GM21717 (cell line): ENCODE results near the gene ATP1A2.
A peak's percentile ranks its signal among the peaks of the same experiment; 100 is the strongest.

Source experiments
- ATAC-seq: cut with Tn5 transposase; IDR thresholded peaks from one replicate; pipeline ENCODE4 v1.9.1; 2021; ENCODE audit warnings: mild to moderate bottlenecking, moderate library complexity; ENCODE audit not compliant: unreplicated experiment

Gene ATP1A2

DNA sequence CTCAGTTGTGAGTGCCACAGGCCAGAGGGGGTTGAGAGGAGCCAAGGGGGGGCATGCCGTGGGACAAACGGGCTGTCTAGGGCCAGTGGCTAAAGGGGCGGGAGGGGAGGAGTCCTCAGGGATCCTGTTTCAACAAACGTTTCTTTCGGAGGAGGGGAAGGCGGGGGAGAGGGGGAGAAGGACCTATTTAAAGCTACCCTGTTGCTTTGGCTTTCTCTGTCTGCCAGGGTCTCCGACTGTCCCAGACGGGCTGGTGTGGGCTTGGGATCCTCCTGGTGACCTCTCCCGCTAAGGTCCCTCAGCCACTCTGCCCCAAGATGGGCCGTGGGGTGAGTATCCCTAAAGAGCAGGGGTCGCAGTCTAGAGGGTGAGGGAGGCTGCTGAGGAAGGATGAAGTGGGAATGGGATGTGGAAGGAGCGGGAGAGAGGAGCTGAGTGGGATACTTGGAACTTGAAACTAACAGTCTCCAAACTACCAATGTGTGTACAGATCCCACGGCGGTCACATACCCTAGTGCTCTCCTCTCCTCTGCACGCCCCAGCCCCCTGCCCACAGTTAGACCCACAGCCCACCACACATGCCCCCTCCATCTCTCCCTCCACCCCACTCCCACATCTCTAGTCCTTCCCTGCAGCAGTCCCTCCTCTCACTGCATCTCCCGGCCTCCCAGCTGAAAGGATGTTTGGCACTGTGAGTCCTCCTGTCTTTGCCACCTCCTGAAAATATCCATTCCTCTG, at the start of gene ATP1A2:
Gene ATP1A2, plus strand, starts transcription at position 215 of the 738 bp plus-strand sequence. Its CDS starts 103 bp downstream, at position 318.
- no peak for ATAC-seq

DNA sequence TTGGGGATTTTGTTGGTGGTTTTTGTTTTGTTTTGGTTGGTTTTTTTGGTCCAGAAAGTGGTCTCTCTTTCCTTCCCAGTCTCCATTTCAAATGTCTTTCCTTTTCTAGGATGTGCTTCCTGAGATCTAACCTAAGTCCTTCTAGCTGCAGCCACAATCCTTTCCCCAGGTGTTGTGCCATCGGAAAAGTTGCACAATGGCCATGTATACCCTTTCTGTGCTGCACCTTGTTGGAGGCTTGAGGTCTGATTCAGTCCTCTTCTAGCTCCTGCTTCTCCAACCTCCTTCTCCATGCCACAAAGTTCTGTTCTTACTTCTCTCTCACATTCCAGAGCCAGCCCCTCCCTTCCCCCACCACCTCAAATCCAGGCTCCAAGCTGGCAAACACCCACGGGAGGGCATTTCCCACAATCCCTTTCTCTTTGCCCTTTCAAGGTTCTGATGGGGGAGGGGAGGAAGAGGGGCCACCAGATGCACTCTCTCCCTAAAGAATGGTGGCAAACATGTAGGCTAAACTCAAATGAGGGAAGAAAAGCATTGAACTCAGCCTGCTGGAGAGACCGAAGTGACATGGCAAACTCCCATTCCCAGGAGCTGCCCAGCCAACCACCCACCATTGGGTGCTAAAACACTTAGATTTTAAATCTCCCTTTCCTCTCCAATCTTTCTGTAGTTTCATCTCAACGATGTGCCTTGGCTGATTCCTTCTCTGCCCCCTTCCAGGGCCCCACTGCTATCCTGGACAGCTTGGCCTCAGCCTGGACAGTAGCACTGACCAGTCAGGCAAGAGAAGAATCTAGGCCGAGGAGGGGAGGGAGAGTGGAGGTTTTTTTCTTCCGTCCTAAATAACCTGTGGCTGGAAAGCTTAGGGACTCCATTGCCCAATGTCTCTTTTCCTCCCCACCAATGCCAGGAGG, 48.5 kb upstream of the ATP1A2 start:
- no peak for ATAC-seq

DNA sequence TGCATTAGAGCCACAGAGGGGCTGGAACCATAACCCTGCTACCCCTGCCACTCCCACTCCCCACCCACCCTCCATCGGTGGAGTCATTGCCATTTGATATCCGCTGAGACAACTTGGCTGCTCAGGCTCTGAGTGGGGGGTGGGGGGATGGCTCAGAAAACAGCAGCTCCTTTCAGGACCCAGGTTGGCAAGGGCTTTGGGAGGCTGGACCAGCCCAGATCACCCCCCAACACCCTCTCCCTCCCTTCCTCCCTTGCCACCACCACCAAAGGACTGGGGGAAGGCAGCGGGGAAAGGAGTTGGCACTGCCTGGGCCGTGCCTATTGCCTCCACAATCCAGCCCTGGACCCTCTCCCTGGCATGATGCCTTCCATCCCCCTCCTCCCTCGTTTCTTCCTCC, 47.3 kb upstream of the ATP1A2 start:
- no peak for ATAC-seq

DNA sequence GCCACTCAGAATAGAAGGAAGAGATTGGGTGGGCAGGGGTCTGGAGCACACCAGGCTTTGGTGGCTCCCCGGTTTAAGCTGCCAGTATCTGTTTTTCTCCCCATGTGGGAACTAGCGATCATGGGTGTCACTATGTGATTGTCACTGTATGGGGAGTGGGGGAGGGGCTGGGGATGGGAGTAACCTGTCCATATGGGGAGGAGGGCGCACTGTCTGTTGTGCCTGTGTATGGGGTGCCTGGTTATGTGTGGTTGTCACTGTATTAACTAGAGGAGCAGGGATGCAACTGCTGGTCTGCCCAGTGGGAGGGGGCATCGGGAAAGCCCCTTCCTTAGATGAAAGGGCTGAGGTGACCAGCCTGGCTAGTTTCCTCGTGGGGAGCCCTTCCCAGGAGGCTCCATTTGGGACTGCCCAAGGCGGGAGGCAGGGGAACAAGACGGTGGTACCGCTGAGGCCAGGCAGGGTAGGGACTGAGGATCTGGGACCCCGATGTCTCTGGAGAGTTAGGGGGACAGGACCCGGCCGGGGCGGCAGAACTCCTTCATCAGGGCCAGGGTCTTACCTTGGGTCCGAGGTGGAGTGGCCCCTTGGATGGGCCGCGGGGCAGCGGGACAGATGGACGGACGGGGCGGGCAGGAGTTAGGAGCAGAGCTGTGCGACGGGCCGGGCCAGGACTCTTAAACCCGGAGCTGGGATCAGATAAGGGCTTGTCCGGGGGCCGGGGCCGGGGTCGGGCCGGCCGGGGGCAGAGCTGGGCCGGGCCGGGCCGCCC, 45.9 kb upstream of the ATP1A2 start, which contains the start of gene KCNJ10:
Gene KCNJ10, minus strand, starts transcription at position 701 of the 772 bp plus-strand sequence. CDS start 27,628 bp downstream, outside the sequence.
- ATAC-seq, result no peak

DNA sequence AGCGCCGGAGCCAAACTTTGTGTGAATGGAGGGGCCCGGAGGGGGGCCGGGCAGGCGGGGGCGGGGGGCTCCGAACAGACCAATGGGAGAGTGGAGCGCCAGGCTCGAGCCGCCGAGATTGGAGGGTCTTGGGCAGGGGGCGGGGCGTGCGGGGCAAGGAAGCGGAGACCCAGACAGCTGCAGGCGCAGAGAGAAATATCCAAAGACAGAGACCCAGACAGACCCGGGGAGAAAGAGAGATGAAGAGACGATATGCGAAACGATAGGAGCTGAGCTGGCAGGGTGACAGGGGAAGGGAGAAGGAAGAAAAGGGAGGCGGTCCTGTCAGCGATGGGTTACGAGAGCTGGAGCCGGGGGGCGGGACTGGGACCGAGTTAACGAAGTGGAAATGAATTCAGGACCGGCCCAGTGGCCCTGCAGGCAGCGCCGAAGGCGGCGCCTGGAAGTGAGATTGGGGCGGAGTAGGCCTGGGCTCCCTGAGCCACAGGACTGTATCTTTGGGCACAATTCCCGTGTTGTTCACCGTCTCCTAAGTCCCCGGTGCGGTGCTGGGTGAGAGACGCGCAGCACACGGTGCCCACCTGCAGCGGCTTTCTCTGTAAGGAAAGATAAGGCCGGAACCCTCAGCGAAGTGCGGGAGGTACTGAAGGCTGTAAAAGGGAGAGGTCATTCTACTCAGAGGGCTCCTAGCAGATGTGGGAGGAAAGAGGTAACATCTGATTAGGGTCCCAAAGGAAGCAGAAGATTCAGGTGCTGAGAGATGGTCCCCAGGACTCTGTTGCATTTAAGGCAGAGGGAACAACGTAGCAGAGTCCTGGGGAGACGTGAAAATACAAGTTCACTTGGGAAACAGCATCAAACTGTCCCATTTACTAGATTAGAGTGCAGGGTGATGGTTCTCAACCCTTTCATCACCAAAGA, 45.1 kb upstream of the ATP1A2 start:
- no peak for ATAC-seq

DNA sequence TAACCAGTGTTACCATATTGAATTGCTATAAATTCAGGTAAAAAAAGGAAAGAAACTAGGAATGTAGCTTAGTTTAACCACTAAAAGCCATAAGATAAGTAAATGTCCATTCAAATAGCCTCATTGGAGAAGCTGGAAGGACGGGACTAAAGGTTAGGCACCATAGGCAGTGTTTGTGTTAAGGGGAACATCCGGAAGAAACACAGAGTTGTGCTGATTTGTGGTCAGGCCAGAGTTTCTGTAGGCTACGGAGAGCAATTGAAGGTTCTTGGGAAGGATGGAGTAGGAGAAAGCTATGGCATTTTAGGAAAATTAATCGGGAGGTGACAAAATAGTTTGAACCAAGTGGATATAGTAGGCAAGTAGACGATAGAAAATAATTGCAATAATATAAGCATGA, 44.3 kb upstream of the ATP1A2 start:
- no peak for ATAC-seq

DNA sequence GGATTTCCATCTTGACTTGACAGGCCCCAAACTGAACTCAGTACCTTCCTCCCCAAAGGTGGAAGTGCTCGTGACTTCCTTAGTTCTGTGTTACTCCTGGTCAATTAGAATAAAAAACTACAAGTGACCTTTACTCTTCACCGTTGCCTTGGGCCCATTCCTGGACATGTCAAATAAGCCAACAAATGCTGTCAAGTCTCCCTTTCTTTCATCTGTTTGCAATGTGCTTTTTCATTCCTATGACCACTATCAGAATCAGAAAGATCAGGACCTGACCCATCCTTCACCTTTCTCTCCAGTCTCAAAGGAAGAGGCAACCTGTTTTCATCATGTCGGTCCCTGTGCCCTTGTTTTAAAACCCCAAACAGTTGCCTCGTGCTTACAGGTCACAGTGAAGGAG, 40.7 kb upstream of the ATP1A2 start:
- ATAC-seq, result no peak

DNA sequence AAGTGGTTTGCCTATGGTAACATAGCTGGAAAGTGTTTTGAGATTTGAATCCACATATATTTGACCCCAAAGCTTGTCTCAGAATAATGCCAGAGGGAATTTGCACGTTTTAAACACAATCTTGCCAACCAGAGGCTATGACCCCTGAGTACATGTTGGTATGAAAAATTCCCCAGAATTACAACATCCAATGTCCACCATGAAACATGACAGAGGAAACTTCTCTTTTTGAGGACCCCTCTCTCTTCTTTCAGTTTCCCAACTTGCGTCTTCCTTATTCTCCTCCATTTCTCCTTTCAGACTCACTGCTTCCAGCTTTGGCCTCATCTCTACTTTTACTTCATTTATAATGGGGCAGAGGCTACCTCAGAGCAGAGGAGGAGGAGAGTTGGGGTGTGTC, 39.7 kb upstream of the ATP1A2 start:
- ATAC-seq, result no peak

DNA sequence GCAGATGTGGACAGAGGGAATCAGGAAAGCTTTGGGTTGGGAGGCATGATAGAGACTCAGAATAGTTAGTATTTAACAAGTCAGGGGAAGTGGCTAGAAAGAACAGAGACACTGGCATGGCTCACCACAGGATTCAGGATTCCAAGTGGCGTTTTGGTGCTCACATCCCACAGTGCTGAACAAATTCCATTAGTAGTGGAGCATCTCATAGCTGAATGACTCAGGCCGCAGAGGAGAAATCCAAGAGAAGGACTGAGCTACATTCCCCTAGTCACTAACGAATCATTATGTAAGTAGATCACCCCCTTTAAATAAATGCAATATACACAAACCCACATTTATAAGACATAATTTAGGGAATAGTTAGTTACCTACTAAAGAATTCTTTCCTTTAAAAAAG, 39.3 kb upstream of the ATP1A2 start:
- no peak for ATAC-seq

DNA sequence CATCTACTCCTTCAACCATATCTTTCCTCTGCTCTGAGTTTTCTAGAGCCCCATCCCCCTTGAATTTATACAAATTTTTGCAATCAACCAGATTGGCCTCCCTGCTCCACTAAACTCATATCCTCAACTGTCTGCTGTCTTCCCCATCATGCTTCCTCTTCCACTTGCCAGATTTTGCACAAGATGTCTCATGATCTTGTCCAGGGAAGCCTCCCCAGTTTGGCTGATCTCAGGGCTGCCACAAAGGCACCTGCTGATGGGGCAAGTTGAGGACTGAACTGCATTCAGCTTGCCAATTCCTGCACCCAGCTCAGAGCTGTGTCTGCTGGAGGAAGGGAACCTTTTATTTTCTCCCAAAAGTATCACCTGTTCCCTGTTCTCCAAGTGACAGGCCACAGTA, 38.1 kb upstream of the ATP1A2 start:
- ATAC-seq, result no peak

DNA sequence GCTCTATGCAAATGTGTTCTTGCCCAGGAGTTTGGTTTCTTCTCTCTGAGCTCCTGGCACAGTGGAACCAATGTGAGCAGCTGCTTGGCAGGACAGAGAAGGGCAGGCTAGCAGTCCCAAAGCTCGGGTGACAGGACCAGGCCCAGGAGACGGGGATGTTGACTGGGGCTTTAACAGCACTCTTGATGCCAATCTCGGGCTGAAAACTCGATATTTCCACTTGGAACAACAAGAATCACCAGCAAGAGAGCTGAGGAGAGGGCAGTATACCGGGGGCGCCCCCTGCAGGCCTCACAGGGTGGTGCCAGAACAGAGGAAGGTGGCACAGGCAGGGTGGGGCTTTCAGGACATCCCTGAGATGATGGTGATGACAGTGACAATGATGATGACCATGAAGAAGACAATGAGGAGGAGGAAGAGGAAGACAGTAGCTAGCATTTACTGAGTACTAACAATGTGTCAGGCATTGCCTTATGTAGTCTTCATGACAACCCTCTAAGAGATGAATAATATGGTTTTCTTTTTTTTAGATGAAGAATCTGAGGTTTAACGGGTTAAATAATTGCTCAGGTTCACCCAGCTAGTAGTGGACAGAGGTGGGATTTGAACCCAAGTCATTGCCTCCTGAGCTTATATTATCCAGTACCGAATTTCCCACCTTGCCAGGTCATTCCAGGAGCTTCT, 36.9 kb upstream of the ATP1A2 start:
- ATAC-seq, result peak; percentile 53

DNA sequence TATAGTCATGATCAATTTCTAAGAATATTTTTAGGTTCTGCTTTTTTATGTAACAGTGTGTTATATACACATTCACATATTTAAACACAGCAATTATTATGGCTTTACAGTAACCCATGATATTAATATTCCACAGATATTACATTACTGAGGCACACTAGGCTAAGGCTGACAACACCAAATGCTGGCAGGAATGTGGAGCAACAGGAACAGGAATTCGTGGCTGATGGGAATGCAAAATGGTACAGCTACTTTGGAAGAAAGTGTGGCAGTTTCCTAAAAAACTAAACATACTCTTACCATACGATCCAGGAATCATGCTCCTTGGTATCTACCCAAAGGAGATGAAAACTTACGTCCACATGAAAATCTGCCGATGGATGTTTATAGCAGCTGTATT, 36.1 kb upstream of the ATP1A2 start:
- ATAC-seq, result no peak

DNA sequence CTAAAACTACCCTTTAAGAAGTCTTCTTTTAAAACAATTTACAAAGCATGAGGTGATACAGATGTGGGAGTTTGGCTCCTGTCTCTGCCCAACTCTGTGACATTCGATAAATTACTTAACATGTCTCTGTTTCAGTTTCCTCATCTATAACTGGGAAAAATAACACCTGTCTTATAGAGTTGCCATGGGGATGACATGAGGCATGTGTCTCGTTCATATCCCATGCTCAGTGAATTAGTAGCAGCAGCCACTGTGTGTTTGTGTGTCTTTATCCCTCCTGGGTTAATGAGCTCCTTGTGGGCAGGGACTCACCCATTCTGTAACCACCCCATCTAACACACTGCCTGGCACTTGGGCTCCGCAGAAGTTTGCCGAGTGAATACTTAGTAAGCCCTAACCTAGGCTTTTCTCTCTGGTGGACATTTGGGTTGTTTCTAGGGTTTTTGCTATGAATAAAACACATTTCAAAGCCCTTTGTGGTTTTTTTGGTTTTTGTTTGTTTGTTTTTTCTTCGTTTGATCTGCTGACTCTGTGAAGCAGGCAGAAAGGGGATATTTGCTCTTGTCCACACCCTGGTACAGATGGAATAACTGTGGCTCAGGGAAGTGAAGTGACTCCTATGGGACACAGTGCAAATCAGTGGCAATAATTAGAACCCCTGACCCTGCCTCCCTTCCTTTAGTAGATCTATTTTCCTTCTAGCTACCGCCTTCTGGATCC, 35.0 kb upstream of the ATP1A2 start:
- no peak for ATAC-seq

DNA sequence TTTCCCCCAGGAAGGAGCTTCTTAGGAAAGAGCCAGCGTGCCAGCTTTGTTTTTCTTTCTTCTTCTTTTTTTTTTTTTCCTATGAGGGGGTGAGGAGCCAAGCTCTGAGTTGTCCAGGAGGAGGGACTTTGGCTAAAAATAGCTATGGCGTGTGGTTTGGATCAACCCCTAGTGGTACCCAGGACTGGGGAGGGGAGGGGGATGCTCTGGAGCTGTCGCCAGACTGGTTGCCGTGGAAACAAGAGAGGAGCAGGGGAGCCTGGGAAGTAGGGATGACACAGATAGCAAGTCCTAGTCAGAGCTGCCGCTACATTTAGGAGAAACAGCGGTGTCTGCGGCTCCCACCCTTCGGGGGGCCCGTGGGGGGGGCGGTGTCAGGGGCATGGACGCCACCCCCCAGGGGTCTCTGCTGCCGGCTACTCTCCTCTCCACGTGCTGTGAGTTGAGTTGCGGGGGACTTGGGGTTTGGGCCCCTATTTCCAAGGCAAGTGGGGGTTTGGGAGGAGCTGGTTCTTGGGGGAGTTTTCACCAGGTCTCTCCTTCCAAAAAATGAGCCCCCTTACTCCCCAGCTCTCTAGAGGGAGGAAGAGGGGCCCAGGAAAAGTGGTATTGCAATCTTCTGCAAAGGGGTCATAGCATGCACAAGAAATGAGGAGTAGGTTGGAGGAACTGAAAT, 34.2 kb upstream of the ATP1A2 start, which contains the start of gene KCNJ9:
Gene KCNJ9, plus strand, starts transcription at position 278 of the 676 bp plus-strand sequence. CDS start 2,493 bp downstream, outside the sequence.
- ATAC-seq, result no peak

DNA sequence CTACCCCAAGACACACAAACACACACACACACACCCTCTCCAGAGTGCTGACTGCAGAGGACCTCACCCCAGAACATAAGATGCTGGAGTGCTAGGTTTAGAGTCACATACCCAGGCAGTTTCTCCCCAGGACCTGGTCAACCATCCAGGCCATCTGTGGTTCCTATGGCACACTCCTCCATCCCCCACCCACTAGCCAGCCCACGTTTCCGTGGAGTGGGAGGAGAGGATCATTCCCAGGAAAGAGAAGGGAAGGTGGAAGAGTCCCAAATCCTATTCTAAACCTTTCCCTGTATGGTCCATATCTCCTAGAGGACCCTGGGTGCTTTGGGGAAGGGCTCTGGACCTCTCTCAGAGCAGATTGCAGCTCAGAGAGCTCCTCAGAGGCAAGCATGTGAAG, 33.1 kb upstream of the ATP1A2 start:
- ATAC-seq, result no peak

DNA sequence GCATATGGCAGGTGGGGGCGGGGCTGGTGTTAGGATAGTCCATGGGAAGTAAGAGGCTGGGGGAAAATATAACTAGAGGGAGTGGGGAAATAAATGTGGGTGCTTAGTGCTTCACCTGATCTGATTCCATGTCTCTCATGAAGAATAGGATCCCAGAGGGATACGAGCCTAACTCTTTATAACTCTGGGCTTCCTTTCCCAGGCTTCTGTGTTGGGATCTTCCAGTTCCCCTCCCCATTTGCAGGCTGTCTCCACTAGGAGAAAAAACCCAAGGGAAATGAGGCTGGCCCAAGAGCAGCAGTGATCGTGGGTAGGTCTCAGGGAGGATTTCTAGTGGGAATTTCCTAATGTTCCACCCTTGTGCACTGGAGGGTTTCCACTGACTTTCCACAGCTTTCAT, 32.6 kb upstream of the ATP1A2 start:
- no peak for ATAC-seq

DNA sequence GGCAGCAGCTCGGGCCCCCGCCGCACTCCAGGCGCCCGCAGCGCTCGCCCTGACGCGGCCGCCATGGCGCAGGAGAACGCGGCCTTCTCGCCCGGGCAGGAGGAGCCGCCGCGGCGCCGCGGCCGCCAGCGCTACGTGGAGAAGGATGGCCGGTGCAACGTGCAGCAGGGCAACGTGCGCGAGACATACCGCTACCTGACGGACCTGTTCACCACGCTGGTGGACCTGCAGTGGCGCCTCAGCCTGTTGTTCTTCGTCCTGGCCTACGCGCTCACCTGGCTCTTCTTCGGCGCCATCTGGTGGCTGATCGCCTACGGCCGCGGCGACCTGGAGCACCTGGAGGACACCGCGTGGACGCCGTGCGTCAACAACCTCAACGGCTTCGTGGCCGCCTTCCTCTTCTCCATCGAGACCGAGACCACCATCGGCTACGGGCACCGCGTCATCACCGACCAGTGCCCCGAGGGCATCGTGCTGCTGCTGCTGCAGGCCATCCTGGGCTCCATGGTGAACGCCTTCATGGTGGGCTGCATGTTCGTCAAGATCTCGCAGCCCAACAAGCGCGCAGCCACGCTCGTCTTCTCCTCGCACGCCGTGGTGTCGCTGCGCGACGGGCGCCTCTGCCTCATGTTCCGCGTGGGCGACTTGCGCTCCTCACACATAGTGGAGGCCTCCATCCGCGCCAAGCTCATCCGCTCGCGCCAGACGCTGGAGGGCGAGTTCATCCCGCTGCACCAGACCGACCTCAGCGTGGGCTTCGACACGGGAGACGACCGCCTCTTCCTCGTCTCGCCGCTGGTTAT, 31.4 kb upstream of the ATP1A2 start:
- no peak for ATAC-seq
